Panc1 (cell line): ENCODE results near the gene UBL7.

ENCODE experiments used
- POLR2AphosphoS5 ChIP-seq: IDR thresholded peaks from 2 replicates; pipeline ENCODE4 v1.6.1; 2012; ENCODE audit warnings: mild to moderate bottlenecking, low read depth, low read length, moderate library complexity
- TF ChIP-seq, protein P1 (sequence below): fragments of 450-650 bp; IDR thresholded peaks from 2 replicates; pipeline ENCODE4 v1.5.1; 2017; ENCODE audit warnings: mild to moderate bottlenecking

DNA sequence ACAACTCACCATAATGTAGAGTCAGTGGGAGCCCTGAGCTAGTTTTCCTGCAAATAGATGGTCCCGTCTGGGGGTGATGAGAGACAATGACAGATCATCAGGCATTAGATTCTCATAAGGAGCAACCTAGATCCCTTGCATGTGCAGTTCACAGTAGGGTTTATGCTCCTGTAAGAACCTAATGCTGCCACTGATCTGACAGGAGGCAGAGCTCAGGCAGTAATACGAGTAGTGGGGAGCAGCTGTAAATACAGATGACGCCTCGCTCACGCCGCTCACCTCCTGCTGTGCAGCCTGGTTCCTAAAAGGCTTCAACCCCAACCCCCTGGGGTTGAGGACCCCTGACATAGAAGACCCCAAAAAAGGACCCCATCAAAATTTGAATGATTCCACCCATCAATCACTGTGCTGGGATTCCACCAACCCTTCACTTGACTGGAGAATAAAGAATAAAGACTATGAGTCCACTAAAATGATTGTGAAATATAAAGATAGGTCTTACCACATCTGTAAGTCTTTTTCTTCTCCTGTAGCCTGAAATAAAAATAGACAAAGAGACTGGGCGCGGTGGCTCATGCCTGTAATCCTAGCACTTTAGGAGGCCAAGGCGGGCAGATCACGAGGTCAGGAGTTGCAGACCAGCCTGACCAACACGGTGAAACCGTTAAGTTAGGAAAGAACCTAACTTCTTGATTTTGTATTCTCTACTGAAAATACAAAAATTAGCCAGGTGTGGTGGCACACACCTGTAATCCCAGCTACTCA lies 9.9 kb upstream of the UBL7 start:
- TF ChIP-seq, protein P1, sequence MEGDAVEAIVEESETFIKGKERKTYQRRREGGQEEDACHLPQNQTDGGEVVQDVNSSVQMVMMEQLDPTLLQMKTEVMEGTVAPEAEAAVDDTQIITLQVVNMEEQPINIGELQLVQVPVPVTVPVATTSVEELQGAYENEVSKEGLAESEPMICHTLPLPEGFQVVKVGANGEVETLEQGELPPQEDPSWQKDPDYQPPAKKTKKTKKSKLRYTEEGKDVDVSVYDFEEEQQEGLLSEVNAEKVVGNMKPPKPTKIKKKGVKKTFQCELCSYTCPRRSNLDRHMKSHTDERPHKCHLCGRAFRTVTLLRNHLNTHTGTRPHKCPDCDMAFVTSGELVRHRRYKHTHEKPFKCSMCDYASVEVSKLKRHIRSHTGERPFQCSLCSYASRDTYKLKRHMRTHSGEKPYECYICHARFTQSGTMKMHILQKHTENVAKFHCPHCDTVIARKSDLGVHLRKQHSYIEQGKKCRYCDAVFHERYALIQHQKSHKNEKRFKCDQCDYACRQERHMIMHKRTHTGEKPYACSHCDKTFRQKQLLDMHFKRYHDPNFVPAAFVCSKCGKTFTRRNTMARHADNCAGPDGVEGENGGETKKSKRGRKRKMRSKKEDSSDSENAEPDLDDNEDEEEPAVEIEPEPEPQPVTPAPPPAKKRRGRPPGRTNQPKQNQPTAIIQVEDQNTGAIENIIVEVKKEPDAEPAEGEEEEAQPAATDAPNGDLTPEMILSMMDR = no peak
- TF ChIP-seq POLR2AphosphoS5 = no peak
